GM21529 (cell line): ENCODE measurements around the gene METTL27.
"Not testable (repeated sequence)": the region's sequence is repeated elsewhere in the genome, so short reads cannot be mapped to it uniquely, and the experiment has no call there.

ENCODE experiments used
- ATAC-seq: cut with Tn5 transposase; IDR thresholded peaks from one replicate; pipeline ENCODE4 v1.9.1; 2021; ENCODE audit not compliant: unreplicated experiment

The METTL27 gene

GRCh38 chr7:73870041-73870492 lies 27.8 kb upstream of the METTL27 start:
- ATAC-seq, result no peak

DNA sequence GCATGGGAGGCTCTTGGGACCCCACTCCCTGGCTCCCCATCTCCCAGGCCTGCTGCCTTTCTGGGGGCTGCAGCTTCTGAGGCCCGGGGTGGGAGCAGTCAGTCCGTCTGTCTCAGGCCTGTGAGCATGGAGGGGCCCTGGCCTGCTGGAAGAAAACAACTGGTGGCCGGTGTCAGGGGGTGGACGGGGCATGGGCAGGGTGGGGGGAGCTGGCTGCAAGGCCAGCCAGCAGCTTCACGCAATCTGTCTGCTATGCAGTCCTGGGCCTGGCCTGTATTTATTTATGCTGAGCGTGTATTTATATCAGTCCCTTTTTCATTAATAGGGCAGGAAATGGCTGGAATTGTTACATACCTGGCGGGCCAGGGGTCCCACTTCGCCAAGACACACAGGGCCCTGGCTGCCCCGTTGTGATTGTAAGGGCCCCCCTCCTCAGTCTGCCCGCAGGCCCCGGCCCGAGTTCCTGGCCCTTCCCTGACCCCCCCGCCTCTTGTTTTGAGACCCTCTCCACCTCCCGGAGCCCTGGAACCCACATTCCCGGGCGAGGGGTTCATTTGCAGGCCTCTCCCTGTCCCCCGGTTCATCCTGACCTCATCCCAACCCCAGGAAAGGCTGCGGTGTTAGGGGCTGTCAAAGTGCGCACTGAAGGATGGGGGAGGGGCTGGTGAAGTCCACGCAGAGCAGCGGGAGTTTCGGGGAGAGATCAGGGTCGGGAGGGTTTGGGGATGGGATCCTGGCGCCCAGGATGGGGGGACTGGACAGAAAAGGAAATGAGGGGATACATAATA lies 26.9 kb upstream of the METTL27 start:
- ATAC-seq, result no peak

DNA sequence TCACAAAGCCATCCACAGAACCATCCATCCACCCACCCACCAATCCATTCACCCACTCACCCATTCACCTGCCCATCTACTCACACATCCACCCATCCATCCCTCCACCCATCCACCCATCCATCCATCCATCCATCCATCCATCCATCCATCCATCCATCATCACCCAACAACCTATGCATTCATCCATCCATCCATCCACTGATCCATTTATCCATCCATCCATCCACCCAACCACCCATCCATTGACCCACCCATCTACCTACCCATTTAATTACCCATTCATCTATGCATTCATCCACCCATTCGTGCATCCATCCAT lies 24.1 kb upstream of the METTL27 start:
- ATAC-seq, result no peak

GRCh38 chr7:73865738-73866445 lies 23.6 kb upstream of the METTL27 start:
- no peak for ATAC-seq

- ATAC-seq, result no peak
Measured at GRCh38 chr7:73864981-73865711, 22.8 kb upstream of the METTL27 start.

DNA sequence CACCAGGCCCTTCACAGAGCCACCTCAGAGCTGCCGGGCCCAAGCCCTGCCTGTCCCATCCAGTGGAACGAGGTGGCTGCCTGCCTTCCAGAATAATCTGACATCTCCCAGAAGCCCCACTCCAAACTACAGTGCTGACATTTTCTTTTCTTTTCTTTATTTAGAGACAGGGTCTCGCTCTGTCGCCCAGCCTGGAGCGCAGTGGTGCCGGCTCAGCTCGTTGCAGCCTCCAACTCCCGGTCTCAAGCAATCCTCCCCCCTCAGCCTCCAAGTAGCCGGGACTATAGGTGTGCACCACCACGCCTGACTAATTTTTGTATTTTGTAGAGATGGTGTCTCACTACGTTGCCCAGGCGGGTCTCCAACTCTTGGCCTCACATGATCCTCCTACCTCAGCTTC lies 19.0 kb upstream of the METTL27 start:
- ATAC-seq, result no peak

- no peak for ATAC-seq
Measured at GRCh38 chr7:73860859-73861258, 18.5 kb upstream of the METTL27 start, which contains the start of gene TMEM270. TMEM270 (plus strand) TSS chr7:73861159; CDS start chr7:73861195, 36 bp downstream.

- ATAC-seq, result no peak
Measured at GRCh38 chr7:73858807-73859206, 16.5 kb upstream of the METTL27 start.

DNA sequence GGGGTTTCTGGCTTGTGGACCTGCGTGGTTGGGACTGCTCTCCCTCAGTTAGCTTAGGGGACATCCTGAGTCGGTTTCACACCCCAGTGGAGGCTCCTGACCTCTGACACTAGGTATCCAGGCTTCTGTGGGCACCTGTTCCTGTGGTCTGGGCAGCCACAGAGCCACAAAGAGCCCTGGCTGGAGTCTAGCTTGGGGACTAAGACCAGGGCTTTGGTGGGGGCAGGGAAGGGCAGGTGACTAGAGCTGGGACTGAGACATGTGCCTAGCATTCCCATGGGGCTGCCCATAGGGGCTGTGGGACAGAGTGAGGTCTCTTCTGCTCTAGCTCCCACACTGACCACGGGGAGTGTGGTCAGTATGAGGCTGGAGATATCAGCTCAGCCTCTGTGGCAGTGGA lies 14.6 kb upstream of the METTL27 start:
- ATAC-seq, result no peak

DNA sequence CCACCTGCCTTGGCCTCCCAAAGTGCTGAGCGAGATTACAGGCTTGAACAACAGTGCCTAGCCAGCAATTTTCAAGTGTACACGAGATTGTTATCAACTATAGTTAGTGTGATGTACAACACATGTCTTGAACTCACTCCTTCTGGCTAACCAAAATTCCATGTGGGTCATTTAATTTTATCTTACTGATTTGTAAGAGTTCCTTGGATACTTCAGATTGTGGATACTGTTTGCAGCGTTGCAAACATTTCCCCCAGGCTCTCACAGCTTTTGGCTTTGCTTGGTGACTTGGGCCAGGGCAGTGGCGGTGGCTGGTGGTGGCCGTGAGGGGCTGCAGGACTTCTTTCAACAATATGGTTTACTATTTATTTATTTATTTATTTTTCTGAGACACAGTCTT lies 10.2 kb upstream of the METTL27 start:
- ATAC-seq, result no peak

GRCh38 chr7:73851410-73852338 lies 9.4 kb upstream of the METTL27 start:
- ATAC-seq, result peak; percentile 74

DNA sequence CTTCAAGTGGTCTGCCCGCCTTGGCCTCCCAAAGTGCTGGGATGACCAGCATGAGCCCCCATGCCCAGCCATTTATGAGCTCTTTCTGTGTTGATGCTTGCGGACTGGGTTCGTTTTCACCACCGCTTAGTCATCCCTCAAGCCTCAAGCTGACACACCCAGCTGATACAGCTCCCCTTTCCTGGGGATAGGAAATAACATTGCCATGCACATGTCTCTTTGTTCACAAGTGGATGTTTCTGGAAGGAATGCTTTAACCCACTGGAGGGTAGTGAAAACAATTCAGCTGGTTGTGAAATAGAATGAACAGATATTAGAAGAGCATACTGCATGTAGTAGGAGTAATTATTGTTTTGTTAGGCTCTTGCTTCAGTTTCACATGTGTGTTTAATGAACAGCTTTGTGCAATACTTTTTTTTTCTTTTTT lies 8.5 kb upstream of the METTL27 start:
- no peak for ATAC-seq

DNA sequence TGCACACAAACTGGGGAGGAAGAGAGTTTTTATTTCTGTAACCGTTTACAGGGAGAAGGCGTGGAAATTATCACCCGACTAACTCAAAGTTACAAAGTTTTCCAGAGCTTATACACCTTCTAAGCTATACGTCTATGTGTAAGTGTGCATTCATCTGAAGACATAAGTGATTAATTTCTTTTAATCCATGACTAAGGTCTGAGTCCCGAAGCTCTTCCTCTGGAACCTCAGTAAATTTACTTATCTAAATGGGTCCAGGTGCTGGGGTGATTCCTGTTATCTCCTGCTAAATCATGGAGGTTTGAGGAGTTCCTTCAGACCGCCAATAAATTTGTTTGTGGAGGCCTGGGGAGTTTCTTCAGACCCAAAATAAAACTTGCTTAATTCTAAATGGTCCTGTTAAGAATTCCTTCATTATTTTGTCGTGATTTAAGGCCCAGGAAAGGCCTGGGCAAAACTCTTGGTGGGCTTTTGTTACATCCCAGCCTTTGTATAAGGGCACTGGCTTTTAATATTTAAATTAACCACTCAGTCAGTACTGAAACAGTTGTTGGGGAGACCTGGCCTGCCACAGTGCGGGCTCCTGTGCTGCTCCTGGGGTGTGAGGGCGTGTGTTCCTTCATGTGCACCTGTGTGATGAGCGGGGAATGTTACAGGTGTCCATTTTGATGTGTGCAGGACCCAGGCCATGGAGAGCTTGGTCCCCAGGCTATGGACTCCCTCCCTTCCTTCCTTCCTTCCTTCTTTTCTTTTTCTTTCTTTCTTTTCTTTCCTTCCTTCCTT lies 5.8 kb upstream of the METTL27 start:
- no peak for ATAC-seq

- ATAC-seq, result not testable (repeated sequence)
Measured at GRCh38 chr7:73845701-73846195, 3.4 kb upstream of the METTL27 start.

- ATAC-seq, result no peak
Measured at GRCh38 chr7:73844848-73845460, 2.6 kb upstream of the METTL27 start.

- no peak for ATAC-seq
Measured at GRCh38 chr7:73844131-73844547, 1.8 kb upstream of the METTL27 start.

DNA sequence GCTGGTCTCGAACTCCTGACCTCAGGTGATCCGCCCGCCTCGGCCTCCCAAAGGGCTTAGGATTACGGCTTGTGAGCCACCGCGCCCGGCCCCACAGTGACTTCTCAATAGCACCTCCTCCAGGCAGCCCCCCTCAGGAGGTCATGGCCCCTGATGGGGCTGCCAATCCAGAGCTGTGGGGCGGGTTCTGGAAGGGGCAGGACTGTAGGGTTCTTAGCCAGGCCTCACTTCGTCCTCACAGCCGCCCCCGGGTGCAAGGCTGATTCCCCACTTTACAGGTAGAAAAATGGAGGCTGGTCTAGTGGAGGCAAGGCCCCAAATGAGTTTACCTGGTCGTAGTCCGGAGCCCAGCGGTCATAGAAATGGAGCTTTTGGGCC lies 638 bp downstream of the METTL27 start:
- no peak for ATAC-seq

DNA sequence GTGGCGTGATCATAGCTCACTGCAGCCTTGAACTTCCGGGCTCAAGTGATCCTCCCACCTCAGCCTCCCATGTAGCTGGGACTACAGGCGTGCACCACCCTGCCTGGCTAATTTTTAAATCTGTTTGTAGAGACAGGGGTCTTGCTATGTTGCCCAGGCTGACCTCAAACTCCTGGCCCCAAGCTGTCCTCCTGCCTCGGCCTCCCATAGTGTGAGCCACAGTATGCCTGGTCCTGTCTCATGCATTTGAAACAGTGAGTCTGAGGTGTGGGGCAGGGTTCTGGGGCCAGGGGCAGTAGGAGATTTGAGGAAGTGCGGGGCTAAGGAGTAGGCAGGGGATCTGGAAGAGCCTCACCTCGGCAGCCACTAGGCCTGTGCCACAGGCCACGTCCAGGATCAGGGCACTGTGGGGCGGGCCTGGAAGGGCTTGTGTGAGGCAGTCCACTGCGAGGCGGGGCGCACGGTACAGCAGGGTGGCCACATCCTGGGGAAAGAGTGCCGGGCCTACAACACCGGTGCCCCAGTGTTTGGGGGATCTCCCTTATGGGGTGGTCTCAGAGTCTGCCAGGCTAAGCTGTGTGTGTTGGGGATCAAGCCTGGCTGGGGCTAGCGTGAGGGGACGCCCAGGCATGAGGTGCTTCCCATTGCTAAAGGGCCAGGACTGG lies 1.5 kb downstream of the METTL27 start:
- no peak for ATAC-seq
